ENCODE results near the gene LENG1.

Gene LENG1

GRCh38 chr19:54160854-54161253 lies 1.3 kb upstream of the LENG1 start:
- TF ChIP-seq, protein P1, sequence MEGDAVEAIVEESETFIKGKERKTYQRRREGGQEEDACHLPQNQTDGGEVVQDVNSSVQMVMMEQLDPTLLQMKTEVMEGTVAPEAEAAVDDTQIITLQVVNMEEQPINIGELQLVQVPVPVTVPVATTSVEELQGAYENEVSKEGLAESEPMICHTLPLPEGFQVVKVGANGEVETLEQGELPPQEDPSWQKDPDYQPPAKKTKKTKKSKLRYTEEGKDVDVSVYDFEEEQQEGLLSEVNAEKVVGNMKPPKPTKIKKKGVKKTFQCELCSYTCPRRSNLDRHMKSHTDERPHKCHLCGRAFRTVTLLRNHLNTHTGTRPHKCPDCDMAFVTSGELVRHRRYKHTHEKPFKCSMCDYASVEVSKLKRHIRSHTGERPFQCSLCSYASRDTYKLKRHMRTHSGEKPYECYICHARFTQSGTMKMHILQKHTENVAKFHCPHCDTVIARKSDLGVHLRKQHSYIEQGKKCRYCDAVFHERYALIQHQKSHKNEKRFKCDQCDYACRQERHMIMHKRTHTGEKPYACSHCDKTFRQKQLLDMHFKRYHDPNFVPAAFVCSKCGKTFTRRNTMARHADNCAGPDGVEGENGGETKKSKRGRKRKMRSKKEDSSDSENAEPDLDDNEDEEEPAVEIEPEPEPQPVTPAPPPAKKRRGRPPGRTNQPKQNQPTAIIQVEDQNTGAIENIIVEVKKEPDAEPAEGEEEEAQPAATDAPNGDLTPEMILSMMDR (conservative IDR thresholded peaks at IDR 0.05; ENCODE audit: low read depth, low read length): no peak
- no peak for DNase-seq (ENCODE audit: low read depth)
- H3K4me3 ChIP-seq (ENCODE audit: low read length): peak overlapping the region; percentile 76

DNA sequence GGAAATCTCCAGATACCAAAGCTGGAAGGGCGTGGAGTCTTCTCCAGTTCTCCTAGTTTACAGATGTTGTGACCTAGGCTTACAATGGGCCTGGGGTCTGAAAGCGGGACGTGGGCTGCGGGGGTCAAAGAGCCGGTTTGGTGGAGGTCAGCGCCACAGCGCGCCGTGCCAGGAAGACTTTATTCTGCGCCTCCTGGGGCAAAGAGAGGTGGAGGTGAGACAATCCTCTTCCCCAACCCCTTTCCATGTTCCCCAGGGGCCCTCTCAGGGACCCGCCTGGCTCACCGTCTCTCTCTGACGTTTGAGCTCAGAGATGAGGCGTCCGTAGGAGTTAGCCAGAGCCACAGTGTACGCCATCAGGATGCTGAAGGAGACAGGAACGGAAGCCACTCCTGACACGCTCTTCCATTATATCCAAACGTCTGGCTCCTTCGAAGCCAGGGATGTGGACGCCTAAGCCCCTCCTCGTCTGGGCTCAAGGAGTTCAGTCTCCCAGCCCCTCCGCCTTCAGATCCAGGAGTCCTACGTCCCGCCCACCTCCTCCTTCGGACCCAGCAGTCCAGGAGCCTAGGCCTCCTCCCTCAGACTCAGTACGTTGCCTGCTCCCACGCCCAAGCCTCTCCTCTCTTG lies 776 bp upstream of the LENG1 start:
- peak overlapping the region; percentile 76 for H3K4me3 ChIP-seq (ENCODE audit: low read length)
- DNase-seq (ENCODE audit: low read depth): no peak
- TF ChIP-seq, protein P1 (conservative IDR thresholded peaks at IDR 0.05; ENCODE audit: low read depth, low read length): no peak

DNA sequence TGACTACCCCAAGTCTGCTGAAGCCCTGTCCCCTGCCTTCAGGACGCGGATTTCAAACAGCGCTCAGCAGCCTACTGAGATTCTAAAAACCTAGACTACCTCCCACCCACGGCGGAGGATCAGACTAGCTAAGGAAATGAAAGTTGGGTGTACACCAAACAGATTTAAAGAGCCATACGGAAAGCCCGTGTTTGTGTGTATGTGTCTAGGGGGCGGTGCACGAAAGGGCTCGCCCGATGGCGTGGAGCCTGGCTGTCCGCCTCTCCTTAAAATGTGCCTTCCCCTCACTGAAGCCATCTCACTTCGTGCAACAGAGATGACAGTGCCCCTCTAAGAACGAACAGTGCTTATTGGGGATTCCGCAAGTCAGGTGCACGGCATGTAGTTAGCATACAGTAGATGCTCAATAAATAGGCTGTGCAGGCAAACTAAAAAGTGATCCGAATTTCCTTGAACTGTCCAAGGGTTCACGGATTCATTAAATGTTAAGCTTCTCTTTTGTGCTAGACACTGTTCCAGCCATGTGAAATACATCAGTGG lies 639 bp downstream of the LENG1 start:
- H3K4me3 ChIP-seq (ENCODE audit: low read length): peak overlapping the region; percentile 76
- DNase-seq (ENCODE audit: low read depth): no peak
- TF ChIP-seq, protein P1 (conservative IDR thresholded peaks at IDR 0.05; ENCODE audit: low read depth, low read length): no peak

GRCh38 chr19:54156953-54157352 lies 2.6 kb downstream of the LENG1 start:
- H3K4me3 ChIP-seq (ENCODE audit: low read length): no peak overlapping the region
- TF ChIP-seq, protein P1 (conservative IDR thresholded peaks at IDR 0.05; ENCODE audit: low read depth, low read length): no peak
- DNase-seq (ENCODE audit: low read depth): no peak

GRCh38 chr19:54156490-54156889 lies 3.0 kb downstream of the LENG1 start:
- no peak overlapping the region for H3K4me3 ChIP-seq (ENCODE audit: low read length)
- DNase-seq (ENCODE audit: low read depth): no peak
- TF ChIP-seq, protein P1 (conservative IDR thresholded peaks at IDR 0.05; ENCODE audit: low read depth, low read length): no peak

DNA sequence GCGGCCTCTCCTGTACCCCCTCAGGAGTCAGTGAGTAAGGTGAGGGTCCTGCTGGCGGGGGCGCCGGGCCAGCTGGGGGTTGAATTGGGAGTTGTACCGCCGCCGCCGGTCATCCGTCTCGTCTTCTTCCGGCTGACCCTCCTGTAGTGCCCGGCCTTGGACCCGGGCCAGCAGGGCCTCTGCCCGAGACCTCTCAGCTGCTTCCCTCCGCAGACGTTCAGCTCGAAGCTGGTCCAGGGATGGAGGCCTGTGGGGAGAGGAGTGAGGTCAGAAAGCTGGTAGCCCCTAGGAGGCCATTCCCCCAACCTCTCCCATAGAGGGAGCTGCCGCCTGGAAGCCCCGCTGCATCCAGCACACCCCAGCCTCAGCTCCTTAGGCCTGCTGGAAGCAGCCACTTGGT lies 3.8 kb downstream of the LENG1 start:
- TF ChIP-seq, protein P1 (conservative IDR thresholded peaks at IDR 0.05; ENCODE audit: low read depth, low read length): peak; percentile 5
- H3K4me3 ChIP-seq (ENCODE audit: low read length): no peak overlapping the region
- DNase-seq (ENCODE audit: low read depth): no peak

Measured in retinal pigment epithelial cell (primary cell).